ENCODE data around the gene TMEM132E.

The TMEM132E gene

DNA sequence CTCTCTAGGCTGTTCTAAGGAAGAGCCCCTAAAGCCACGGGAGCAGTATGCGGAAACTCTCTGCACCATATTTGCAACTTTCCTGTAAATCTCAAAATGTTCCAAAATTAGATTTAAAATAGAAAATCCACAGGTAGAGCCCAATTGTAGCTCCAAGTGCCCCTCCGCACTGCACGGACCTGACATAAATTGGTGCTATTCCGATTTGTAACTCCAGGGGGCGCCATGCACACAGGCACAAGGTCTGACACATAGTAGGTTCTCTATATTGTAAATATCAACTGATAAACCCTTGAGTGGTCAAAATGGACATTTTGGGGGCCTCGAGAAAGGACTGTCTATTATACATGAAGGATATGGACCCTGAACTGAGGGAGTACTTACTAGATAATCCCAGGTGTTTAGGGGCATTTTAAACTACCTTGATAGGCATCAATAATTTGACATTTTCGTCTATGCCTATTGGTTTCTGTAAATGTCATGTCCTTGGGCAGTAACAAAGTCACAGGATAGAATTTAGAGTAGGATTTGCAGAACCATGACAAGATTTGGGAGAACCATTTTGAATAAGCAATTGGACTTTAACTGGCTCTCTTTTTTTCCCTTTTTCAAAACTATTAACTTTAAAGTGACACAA is 36.6 kb upstream of the TMEM132E start:
- no peak overlapping the region for H3K4me2 ChIP-seq (ENCODE audit: low read length)
- H3K36me3 ChIP-seq (replicated peaks; ENCODE audit: low read depth, low read length), result no peaks in the 10 kb centered on the region
- no peak overlapping the region for H3K27ac ChIP-seq (ENCODE audit: low read length)
- H4K20me1 ChIP-seq (ENCODE audit: insufficient read depth, low read length), result no peaks in the 10 kb centered on the region
- no peak overlapping the region for H3K4me3 ChIP-seq (ENCODE audit: low read length)
- no peak overlapping the region for H2AFZ ChIP-seq (ENCODE audit: low read depth, low read length)
- H3K79me2 ChIP-seq (ENCODE audit: low read length), result no peaks in the 10 kb centered on the region
- peaks cover 44% of the 10 kb centered on the region for H3K27me3 ChIP-seq (ENCODE audit: low read depth, low read length)
- H3K9ac ChIP-seq (ENCODE audit: low read length), result no peak overlapping the region
- no peaks in the 10 kb centered on the region for H3K4me1 ChIP-seq (ENCODE audit: low read length)
- H3K9me3 ChIP-seq (ENCODE audit: insufficient read depth, low read length), result no peaks in the 10 kb centered on the region
- TF ChIP-seq EZH2phosphoT487 (IDR thresholded peaks at IDR 0.05; ENCODE audit: low read depth), result no peak
- TF ChIP-seq, protein P1, sequence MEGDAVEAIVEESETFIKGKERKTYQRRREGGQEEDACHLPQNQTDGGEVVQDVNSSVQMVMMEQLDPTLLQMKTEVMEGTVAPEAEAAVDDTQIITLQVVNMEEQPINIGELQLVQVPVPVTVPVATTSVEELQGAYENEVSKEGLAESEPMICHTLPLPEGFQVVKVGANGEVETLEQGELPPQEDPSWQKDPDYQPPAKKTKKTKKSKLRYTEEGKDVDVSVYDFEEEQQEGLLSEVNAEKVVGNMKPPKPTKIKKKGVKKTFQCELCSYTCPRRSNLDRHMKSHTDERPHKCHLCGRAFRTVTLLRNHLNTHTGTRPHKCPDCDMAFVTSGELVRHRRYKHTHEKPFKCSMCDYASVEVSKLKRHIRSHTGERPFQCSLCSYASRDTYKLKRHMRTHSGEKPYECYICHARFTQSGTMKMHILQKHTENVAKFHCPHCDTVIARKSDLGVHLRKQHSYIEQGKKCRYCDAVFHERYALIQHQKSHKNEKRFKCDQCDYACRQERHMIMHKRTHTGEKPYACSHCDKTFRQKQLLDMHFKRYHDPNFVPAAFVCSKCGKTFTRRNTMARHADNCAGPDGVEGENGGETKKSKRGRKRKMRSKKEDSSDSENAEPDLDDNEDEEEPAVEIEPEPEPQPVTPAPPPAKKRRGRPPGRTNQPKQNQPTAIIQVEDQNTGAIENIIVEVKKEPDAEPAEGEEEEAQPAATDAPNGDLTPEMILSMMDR (IDR thresholded peaks at IDR 0.05; ENCODE audit: low read depth, low read length), result peak; percentile 97

DNA sequence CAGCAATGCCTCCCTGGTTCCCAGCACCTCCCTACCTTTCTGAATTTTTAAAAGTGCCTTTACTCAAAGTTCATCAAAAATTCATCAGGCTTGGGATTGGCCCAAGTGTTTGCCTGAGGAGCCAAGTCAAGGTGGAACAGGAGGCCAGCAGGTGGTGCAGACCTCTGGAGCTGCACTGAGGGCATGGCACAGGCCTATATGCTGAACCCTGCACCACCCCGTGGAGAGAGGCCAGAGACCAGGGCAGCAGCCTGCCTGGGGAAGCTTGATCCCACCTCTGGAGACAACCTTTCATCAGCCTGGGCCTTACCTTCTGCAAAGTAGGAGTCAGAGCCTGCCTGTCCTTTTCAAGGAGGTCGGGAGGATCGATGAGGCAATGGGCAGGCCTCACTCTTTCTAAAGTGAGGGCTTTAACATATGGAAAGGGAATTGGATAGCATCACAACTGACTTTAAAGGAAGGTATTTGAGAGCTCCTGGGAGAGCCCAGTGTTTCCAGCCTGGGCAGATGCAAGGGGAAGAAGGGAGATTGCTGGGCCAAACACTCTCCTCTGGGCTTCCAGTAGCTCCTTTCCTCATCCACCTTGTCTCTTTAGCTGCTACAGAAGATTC is 31.8 kb upstream of the TMEM132E start:
- no peaks in the 10 kb centered on the region for H3K4me1 ChIP-seq (ENCODE audit: low read length)
- no peak overlapping the region for H3K9ac ChIP-seq (ENCODE audit: low read length)
- H3K36me3 ChIP-seq (replicated peaks; ENCODE audit: low read depth, low read length), result no peaks in the 10 kb centered on the region
- H3K27me3 ChIP-seq (ENCODE audit: low read depth, low read length), result peaks cover 50% of the 10 kb centered on the region
- H2AFZ ChIP-seq (ENCODE audit: low read depth, low read length), result no peak overlapping the region
- H3K4me2 ChIP-seq (ENCODE audit: low read length), result no peak overlapping the region
- H3K4me3 ChIP-seq (ENCODE audit: low read length), result no peak overlapping the region
- H4K20me1 ChIP-seq (ENCODE audit: insufficient read depth, low read length), result no peaks in the 10 kb centered on the region
- H3K9me3 ChIP-seq (ENCODE audit: insufficient read depth, low read length), result no peaks in the 10 kb centered on the region
- TF ChIP-seq, protein P1 (IDR thresholded peaks at IDR 0.05; ENCODE audit: low read depth, low read length), result no peak
- TF ChIP-seq EZH2phosphoT487 (IDR thresholded peaks at IDR 0.05; ENCODE audit: low read depth), result no peak
- H3K79me2 ChIP-seq (ENCODE audit: low read length), result no peaks in the 10 kb centered on the region
- no peak overlapping the region for H3K27ac ChIP-seq (ENCODE audit: low read length)

DNA sequence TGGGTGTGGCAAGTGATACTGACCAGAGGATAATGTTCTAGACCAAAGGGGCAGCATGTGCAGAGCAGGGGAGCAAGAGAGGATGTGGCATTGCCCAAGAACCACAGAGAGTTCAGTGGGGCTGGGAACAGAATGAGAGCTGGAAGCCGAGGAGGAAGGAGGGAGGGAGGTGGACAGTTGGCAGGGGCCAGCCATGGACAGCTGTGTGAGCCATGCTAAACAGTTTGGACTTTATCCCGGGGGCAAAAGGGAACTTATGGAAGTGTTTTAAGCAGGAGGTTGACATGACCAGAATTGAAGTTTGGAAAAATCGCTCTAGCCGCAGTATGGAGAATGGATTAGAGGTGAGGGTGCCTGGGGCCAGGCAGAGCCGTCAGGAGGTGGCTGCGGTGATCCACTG is 29.4 kb upstream of the TMEM132E start:
- TF ChIP-seq EZH2phosphoT487 (IDR thresholded peaks at IDR 0.05; ENCODE audit: low read depth), result no peak
- TF ChIP-seq, protein P1 (IDR thresholded peaks at IDR 0.05; ENCODE audit: low read depth, low read length), result no peak
- peaks cover 45% of the 10 kb centered on the region for H3K27me3 ChIP-seq (ENCODE audit: low read depth, low read length)
- H4K20me1 ChIP-seq (ENCODE audit: insufficient read depth, low read length), result no peaks in the 10 kb centered on the region; the same call in 1 of the 2 replicates
- H2AFZ ChIP-seq (ENCODE audit: low read depth, low read length), result no peak overlapping the region
- H3K9me3 ChIP-seq (ENCODE audit: insufficient read depth, low read length), result no peaks in the 10 kb centered on the region
- no peak overlapping the region for H3K4me2 ChIP-seq (ENCODE audit: low read length)
- H3K79me2 ChIP-seq (ENCODE audit: low read length), result no peaks in the 10 kb centered on the region
- H3K9ac ChIP-seq (ENCODE audit: low read length), result no peak overlapping the region
- no peaks in the 10 kb centered on the region for H3K36me3 ChIP-seq (replicated peaks; ENCODE audit: low read depth, low read length)
- no peaks in the 10 kb centered on the region for H3K4me1 ChIP-seq (ENCODE audit: low read length)
- H3K4me3 ChIP-seq (ENCODE audit: low read length), result no peak overlapping the region
- H3K27ac ChIP-seq (ENCODE audit: low read length), result no peak overlapping the region

DNA sequence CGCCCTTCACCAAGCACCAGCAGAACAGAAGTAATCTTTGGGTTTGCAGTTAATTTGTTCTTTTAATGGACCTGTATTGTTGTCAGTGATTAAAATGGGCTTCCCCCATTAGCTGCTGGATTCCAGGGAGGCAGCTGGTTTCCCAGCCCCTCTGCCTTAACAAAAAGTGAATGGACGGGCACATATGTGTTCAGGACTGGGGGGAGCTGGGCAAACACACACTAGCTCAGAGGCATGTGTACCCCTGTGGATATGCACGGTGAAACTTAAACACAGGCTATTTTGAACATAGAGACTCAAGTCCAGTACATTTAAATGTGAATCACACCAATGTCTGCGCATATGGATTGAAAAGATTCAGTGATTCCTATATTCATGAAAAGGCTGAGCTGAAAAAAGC is 25.5 kb upstream of the TMEM132E start:
- Histone ChIP-seq H3K9ac (ENCODE audit: low read length) (no peak overlapping the region), H3K4me2 (ENCODE audit: low read length) (no peak overlapping the region), H4K20me1 (ENCODE audit: insufficient read depth, low read length) (peaks cover 10% of the 10 kb centered on the region; the same call in 1 of the 2 replicates), H3K36me3 (replicated peaks; ENCODE audit: low read depth, low read length) (no peaks in the 10 kb centered on the region), H3K4me3 (ENCODE audit: low read length) (no peak overlapping the region), H2AFZ (ENCODE audit: low read depth, low read length) (no peak overlapping the region), H3K9me3 (ENCODE audit: insufficient read depth, low read length) (no peaks in the 10 kb centered on the region), H3K4me1 (ENCODE audit: low read length) (no peaks in the 10 kb centered on the region), H3K27ac (ENCODE audit: low read length) (no peak overlapping the region), H3K27me3 (ENCODE audit: low read depth, low read length) (peaks cover 56% of the 10 kb centered on the region), H3K79me2 (ENCODE audit: low read length) (no peaks in the 10 kb centered on the region)
- TF ChIP-seq, protein P1 (IDR thresholded peaks at IDR 0.05; ENCODE audit: low read depth, low read length), result no peak
- TF ChIP-seq EZH2phosphoT487 (IDR thresholded peaks at IDR 0.05; ENCODE audit: low read depth), result no peak

Data from OCI-LY3 (cell line).